ENCODE data around the gene RBM34.

RBM34 gene

GRCh38 chr1:235152235-235152634 is 8.8 kb downstream of the RBM34 start:
- DNase-seq = no peak

GRCh38 chr1:235151033-235151432 is 10.0 kb downstream of the RBM34 start:
- no peak for DNase-seq

GRCh38 chr1:235149824-235150223 is 11.2 kb downstream of the RBM34 start:
- no peak for DNase-seq

GRCh38 chr1:235147269-235147668 is 13.8 kb downstream of the RBM34 start:
- no peak for DNase-seq

- no peak for DNase-seq
Observed at GRCh38 chr1:235145639-235146038, 15.4 kb downstream of the RBM34 start.

GRCh38 chr1:235142991-235143390 is 18.1 kb downstream of the RBM34 start:
- no peak for DNase-seq

GRCh38 chr1:235139315-235139714 is 21.7 kb downstream of the RBM34 start:
- no peak for DNase-seq

GRCh38 chr1:235138821-235139220 is 22.2 kb downstream of the RBM34 start:
- DNase-seq = no peak

- no peak for DNase-seq
Observed at GRCh38 chr1:235136111-235136510, 24.9 kb downstream of the RBM34 start.

- DNase-seq = no peak
Observed at GRCh38 chr1:235134171-235134570, 26.9 kb downstream of the RBM34 start.

GRCh38 chr1:235133086-235133485 is 28.0 kb downstream of the RBM34 start:
- DNase-seq = no peak

- no peak for DNase-seq
Observed at GRCh38 chr1:235131961-235132360, 29.1 kb downstream of the RBM34 start.

GRCh38 chr1:235130766-235131270 is 30.2 kb downstream of the RBM34 start:
- no peak for DNase-seq

GRCh38 chr1:235129774-235130570 is 31.1 kb downstream of the RBM34 start:
- DNase-seq = no peak

- peak; percentile 82 to 95 for DNase-seq
Observed at GRCh38 chr1:235128456-235129328, 32.4 kb downstream of the RBM34 start, which contains the start of gene TOMM20. Gene TOMM20 (minus strand): TSS chr1:235128837. CDS start chr1:235128715, 122 bp downstream.

GRCh38 chr1:235127732-235128455 is 33.2 kb downstream of the RBM34 start:
- no peak for DNase-seq

GRCh38 chr1:235127203-235127602 is 33.8 kb downstream of the RBM34 start:
- no peak for DNase-seq

- no peak for DNase-seq
Observed at GRCh38 chr1:235124665-235125064, 36.4 kb downstream of the RBM34 start.

GRCh38 chr1:235124111-235124510 is 36.9 kb downstream of the RBM34 start:
- DNase-seq = no peak

GRCh38 chr1:235122348-235122747 is 38.7 kb downstream of the RBM34 start:
- DNase-seq = no peak

GRCh38 chr1:235113183-235113917 is 47.7 kb downstream of the RBM34 start:
- DNase-seq = no peak
